ENCODE data around the gene EML3. TPM values are rescaled to one million over a fixed set of nuclear protein-coding genes. Genes with fewer than 3 reads are reported as not detected.
A peak's percentile ranks its signal among the peaks of the same experiment; 100 is the strongest.

Gene EML3
- total RNA-seq, 6 donors from 2014 or later, result 31.0 to 148 (median 71.0) TPM

DNA sequence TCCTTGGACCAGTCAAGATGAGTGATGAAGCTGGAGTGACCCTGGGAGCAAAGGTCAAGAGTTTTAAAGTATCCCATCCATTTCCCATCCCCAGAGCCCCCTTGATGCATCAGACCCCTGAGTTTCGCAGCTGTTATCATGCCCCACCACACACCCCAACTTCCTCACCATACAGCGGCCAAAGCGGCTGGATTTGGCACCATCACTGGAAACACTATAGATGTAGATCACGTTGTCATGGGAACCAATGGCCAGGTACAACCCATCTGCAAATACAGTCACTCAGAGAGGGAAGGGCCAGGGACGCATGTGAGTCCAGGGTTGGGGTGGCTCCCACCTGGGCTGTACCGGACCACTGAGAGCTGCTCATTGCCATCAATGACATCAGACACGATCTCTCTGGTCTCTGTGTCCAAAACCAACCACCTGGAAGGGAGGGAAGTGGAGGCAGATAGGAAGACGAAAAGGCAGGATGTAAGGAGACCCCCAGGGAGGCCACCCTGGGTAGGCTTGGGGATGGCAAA is 8.7 kb downstream of the EML3 start:
- no peak for DNase-seq
- Histone ChIP-seq H3K27ac (no peak overlapping the region), H3K4me1 (peaks cover 27 to 40% (median 33%) of the 10 kb centered on the region in 4 donors), H3K27me3 (no peaks in the 10 kb centered on the region), H3K36me3 (peaks cover 12 to 55% (median 30%) of the 10 kb centered on the region in 4 donors), H3K9me3 (no peaks in the 10 kb centered on the region), H3K4me3 (no peak overlapping the region)
- no peak for TF ChIP-seq EP300 (IDR thresholded peaks at IDR 0.05)
- TF ChIP-seq, protein P1, sequence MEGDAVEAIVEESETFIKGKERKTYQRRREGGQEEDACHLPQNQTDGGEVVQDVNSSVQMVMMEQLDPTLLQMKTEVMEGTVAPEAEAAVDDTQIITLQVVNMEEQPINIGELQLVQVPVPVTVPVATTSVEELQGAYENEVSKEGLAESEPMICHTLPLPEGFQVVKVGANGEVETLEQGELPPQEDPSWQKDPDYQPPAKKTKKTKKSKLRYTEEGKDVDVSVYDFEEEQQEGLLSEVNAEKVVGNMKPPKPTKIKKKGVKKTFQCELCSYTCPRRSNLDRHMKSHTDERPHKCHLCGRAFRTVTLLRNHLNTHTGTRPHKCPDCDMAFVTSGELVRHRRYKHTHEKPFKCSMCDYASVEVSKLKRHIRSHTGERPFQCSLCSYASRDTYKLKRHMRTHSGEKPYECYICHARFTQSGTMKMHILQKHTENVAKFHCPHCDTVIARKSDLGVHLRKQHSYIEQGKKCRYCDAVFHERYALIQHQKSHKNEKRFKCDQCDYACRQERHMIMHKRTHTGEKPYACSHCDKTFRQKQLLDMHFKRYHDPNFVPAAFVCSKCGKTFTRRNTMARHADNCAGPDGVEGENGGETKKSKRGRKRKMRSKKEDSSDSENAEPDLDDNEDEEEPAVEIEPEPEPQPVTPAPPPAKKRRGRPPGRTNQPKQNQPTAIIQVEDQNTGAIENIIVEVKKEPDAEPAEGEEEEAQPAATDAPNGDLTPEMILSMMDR (IDR thresholded peaks at IDR 0.05), result no peak
- ATAC-seq (ENCODE audit: low FRiP score in 2 of 2), result no peak
- 89 to 99% methylated on average over 8 of the region's 8 CpGs for WGBS, 2 donors

- no peak for TF ChIP-seq EP300 (IDR thresholded peaks at IDR 0.05)
- TF ChIP-seq, protein P1 (IDR thresholded peaks at IDR 0.05), result no peak
- TF ChIP-seq POLR2A (IDR thresholded peaks at IDR 0.05), result no peak
- no peak for TF ChIP-seq POLR2AphosphoS5 (IDR thresholded peaks at IDR 0.05)
- Histone ChIP-seq H3K36me3 (peaks cover 12 to 53% (median 31%) of the 10 kb centered on the region in 4 donors), H3K4me3 (peak overlapping the region in 3 of 4 donors; percentile 76 to 91 (median 85)), H3K27ac (peak overlapping the region; percentile 91 to 100 (median 97)), H3K9me3 (no peaks in the 10 kb centered on the region), H3K4me1 (peaks cover 32 to 43% (median 37%) of the 10 kb centered on the region in 4 donors), H3K27me3 (no peaks in the 10 kb centered on the region)
- no peak for ATAC-seq (ENCODE audit: low FRiP score in 2 of 2)
- DNase-seq, result no peak
- WGBS, 2 donors, result 83% methylated on average over 4 to 13 of the region's 13 CpGs
Observed at GRCh38 chr11:62603072-62603408, 9.5 kb downstream of the EML3 start.

- peaks cover 32 to 44% (median 36%) of the 10 kb centered on the region in 4 donors for H3K4me1 ChIP-seq
- DNase-seq (peak; percentile 82 to 91), ATAC-seq (ENCODE audit: low FRiP score in 2 of 2) (peak; percentile 76)
- no peaks in the 10 kb centered on the region for H3K9me3 ChIP-seq
- H3K36me3 ChIP-seq, result peaks cover 19 to 53% (median 34%) of the 10 kb centered on the region in 4 donors
- WGBS, 2 donors, result 25 to 41% methylated on average over 14 to 82 of the region's 96 CpGs
- no peaks in the 10 kb centered on the region for H3K27me3 ChIP-seq
- H3K27ac ChIP-seq, result peak overlapping the region; percentile 91 to 100 (median 97)
- peak overlapping the region; percentile 59 to 91 (median 80) for H3K4me3 ChIP-seq
- TF ChIP-seq EP300 (IDR thresholded peaks at IDR 0.05) (no peak), POLR2A (IDR thresholded peaks at IDR 0.05) (peak in 2 of 4 donors; percentile 16 to 19), POLR2AphosphoS5 (IDR thresholded peaks at IDR 0.05) (peak; percentile 33 to 54)
- TF ChIP-seq, protein P1 (IDR thresholded peaks at IDR 0.05), result peak in 3 of 6 experiments; percentile 22 to 45 (median 36)
Observed at GRCh38 chr11:62602141-62603071, 10.2 kb downstream of the EML3 start.

- no peaks in the 10 kb centered on the region for H3K9me3 ChIP-seq
- H3K27ac ChIP-seq, result peak within 1 kb of the TSS; percentile 91 to 100 (median 97)
- H3K27me3 ChIP-seq, result no peaks in the 10 kb centered on the region
- peaks cover 19 to 52% (median 38%) of the 10 kb centered on the region in 4 donors for H3K36me3 ChIP-seq
- ATAC-seq (ENCODE audit: low FRiP score in 2 of 2) (peak; percentile 94 to 97), DNase-seq (peak; percentile 97 to 98)
- H3K4me3 ChIP-seq, result peak within 1 kb of the TSS; percentile 59 to 91 (median 80)
- 0% methylated on average over 26 to 31 of the region's 83 CpGs for WGBS, 2 donors
- H3K4me1 ChIP-seq, result peaks cover 32 to 44% (median 36%) of the 10 kb centered on the region in 4 donors
- TF ChIP-seq, protein P1 (IDR thresholded peaks at IDR 0.05), result peak in 2 of 6 experiments; percentile 13 to 22
- no peak for TF ChIP-seq EP300 (IDR thresholded peaks at IDR 0.05)
- TF ChIP-seq POLR2A (IDR thresholded peaks at IDR 0.05), result peak in 2 of 4 donors; percentile 39 to 78
- peak; percentile 46 to 71 for TF ChIP-seq POLR2AphosphoS5 (IDR thresholded peaks at IDR 0.05)
Observed at GRCh38 chr11:62601372-62602140, 11.0 kb downstream of the EML3 start, which contains the start of gene MTA2. TSS of gene MTA2 (minus strand) at chr11:62601865. CDS start at chr11:62601450, 415 bp downstream.

Measured in upper lobe of left lung (tissue), 6 donors.